Esophagus squamous epithelium (tissue), 5 donors: ENCODE measurements around the gene PRR3. TPM values are rescaled to one million over a fixed set of nuclear protein-coding genes. Genes with fewer than 3 reads are reported as not detected.

ENCODE experiments used
- DNase-seq: peaks from one replicate; lab custom pipeline; 2025; lab: John Stamatoyannopoulos, UW
- H3K27ac ChIP-seq, 4 donors: fragments of 200-600 bp; sonication (generic); one replicate each; pipeline ENCODE4 v1.5.1; 2016 to 2019; ENCODE audit warnings: mild to moderate bottlenecking in 1 of 4
- H3K27me3 ChIP-seq, 4 donors: fragments of 200-600 bp; sonication (generic); 1 replicate in 3 of 4; 2 replicates in 1 of 4; pipeline versions ENCODE4 v1.5.1 to v1.6.0; 2017 to 2021; ENCODE audit warnings: antibody characterized with exemption in 1 of 4
- H3K36me3 ChIP-seq, 3 donors: fragments of 200-600 bp; sonication (generic); one replicate each; pipeline ENCODE4 v1.5.1; 2016 to 2019
- H3K4me1 ChIP-seq, 3 donors: fragments of 200-600 bp; sonication (generic); one replicate each; pipeline ENCODE4 v1.5.1; 2017 to 2019
- H3K4me3 ChIP-seq, 4 donors: fragments of 200-600 bp; sonication (generic); 1 replicate in 3 of 4; 2 replicates in 1 of 4; pipeline ENCODE4 v1.5.1; 2016 to 2019; ENCODE audit warnings: mild to moderate bottlenecking in 2 of 4, moderate library complexity in 1 of 4
- H3K9me3 ChIP-seq, 3 donors: fragments of 200-600 bp; sonication (generic); one replicate each; pipeline ENCODE4 v1.5.1; 2016 to 2019
- CTCF ChIP-seq, 6 experiments: fragments of 450-650 bp in 4 of 6; fragments of 200-600 bp in 2 of 6; sonication (generic) in 2 of 6; IDR thresholded peaks; one replicate each; pipeline ENCODE4 v1.5.1; 2016 to 2019; ENCODE audit warnings: antibody characterized with exemption in 6 of 6, mild to moderate bottlenecking in 4 of 6, moderate library complexity in 4 of 6
- POLR2A ChIP-seq, 4 donors: fragments of 450-650 bp; IDR thresholded peaks; one replicate each; pipeline ENCODE4 v1.6.1; 2017; ENCODE audit warnings: antibody characterized with exemption in 4 of 4, mild to moderate bottlenecking in 4 of 4, moderate library complexity in 3 of 4
- WGBS, 2 donors: methylation state at CpG; one replicate each; pipeline ENCODE4 v1.1.5; 2018; 5-methylcytosine and 5-hydroxymethylcytosine counted together
- intact Hi-C: fragments of 100-400 bp; cut with DNase I; formaldehyde crosslinking; loops from one replicate; pipeline ENCODE4 v1.15.0; 2022
- total RNA-seq, 4 donors: library from RNA; depleted of rRNA; stranded (reverse); fragments of >200 nt; gene quantifications; one replicate each; pipeline ENCODE4 v1.1.0, GENCODE V29; 2016
- donor health status: DM: yes; HTN: yes; CAD: no.

PRR3 gene
- total RNA-seq, 4 donors from 2014 or later = 3.2 to 11.6 (median 5.8) TPM

GRCh38 chr6:30603961-30604360, 46.9 kb downstream of the PRR3 start:
- no peak for DNase-seq
- H3K4me3 ChIP-seq = no peak overlapping the region
- H3K4me1 ChIP-seq = peaks cover 0 to 3% (median 0%) of the 10 kb centered on the region in 3 donors
- H3K27ac ChIP-seq = no peak overlapping the region
- H3K9me3 ChIP-seq = no peaks in the 10 kb centered on the region
- no peaks in the 10 kb centered on the region for H3K27me3 ChIP-seq
- peaks cover 53 to 90% (median 71%) of the 10 kb centered on the region in 3 donors for H3K36me3 ChIP-seq
- TF ChIP-seq POLR2A (IDR thresholded peaks at IDR 0.05) = no peak
- TF ChIP-seq CTCF (IDR thresholded peaks at IDR 0.05) = no peak
- intact Hi-C loops = no loop called here
- WGBS, 2 donors = 93 to 97% methylated on average over 9 to 13 of the region's 13 CpGs

GRCh38 chr6:30610065-30610464, 53.0 kb downstream of the PRR3 start:
- Histone ChIP-seq H3K27ac (no peak overlapping the region), H3K4me3 (no peak overlapping the region), H3K9me3 (no peaks in the 10 kb centered on the region), H3K4me1 (peaks cover 0 to 61% (median 22%) of the 10 kb centered on the region in 3 donors), H3K36me3 (peaks cover 14 to 56% (median 35%) of the 10 kb centered on the region in 3 donors), H3K27me3 (no peaks in the 10 kb centered on the region)
- intact Hi-C loops = no loop called here
- 65 to 67% methylated on average over 4 of the region's 4 CpGs for WGBS, 2 donors
- TF ChIP-seq POLR2A (IDR thresholded peaks at IDR 0.05) (no peak), CTCF (IDR thresholded peaks at IDR 0.05) (no peak)
- DNase-seq = no peak

DNA sequence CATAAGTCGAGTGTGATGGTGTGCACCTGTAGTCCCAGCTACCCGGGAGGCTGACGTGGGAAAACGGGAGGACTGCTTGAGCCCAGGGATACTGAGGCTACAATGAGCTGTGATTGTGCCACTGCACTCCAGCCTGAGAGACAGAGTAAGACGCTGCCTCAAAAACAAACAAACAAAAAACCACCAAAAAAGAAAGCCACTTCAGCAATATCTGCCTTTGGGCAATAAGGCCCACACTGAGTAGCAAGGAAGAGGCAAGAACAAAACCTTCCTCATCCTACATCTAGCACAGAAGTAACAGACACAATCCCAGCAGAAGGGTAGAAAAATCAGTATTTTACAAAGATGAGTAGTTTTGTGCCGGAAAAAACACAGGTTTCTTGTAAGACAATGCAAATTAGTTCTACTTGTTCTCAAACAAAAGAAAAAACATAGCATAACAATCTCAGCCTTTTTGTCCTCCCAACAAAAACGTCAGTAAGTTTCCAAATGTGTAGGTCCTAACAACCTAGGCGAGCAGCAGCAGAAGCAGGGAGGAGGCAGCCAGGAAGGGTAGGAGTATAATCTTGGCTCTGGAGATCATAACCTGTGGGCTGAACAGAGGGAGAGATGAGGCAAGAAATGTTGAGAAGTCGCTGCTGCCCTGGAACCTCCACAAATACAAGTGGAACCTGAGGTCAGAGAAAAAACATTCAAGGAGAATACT, 54.2 kb downstream of the PRR3 start:
- H3K27ac ChIP-seq = no peak overlapping the region
- 66 to 77% methylated on average over 9 of the region's 9 CpGs for WGBS, 2 donors
- TF ChIP-seq CTCF (IDR thresholded peaks at IDR 0.05) (no peak), POLR2A (IDR thresholded peaks at IDR 0.05) (no peak)
- H3K4me3 ChIP-seq = no peak overlapping the region
- DNase-seq = no peak
- H3K4me1 ChIP-seq = peaks cover 0 to 61% (median 22%) of the 10 kb centered on the region in 3 donors
- H3K27me3 ChIP-seq = no peaks in the 10 kb centered on the region
- intact Hi-C loops = no loop called here
- no peaks in the 10 kb centered on the region for H3K9me3 ChIP-seq
- H3K36me3 ChIP-seq = peaks cover 3 to 48% (median 25%) of the 10 kb centered on the region in 3 donors

GRCh38 chr6:30611856-30612194, 54.7 kb downstream of the PRR3 start:
- no peak for TF ChIP-seq POLR2A (IDR thresholded peaks at IDR 0.05)
- no peak for TF ChIP-seq CTCF (IDR thresholded peaks at IDR 0.05)
- H3K4me1 ChIP-seq = peaks cover 0 to 61% (median 22%) of the 10 kb centered on the region in 3 donors
- intact Hi-C loops = no loop called here
- no peaks in the 10 kb centered on the region for H3K9me3 ChIP-seq
- H3K27ac ChIP-seq = peak overlapping the region in 1 of 4 donors; percentile 95
- 69 to 70% methylated on average over 2 of the region's 2 CpGs for WGBS, 2 donors
- no peak for DNase-seq
- H3K36me3 ChIP-seq = peaks cover 0 to 48% (median 20%) of the 10 kb centered on the region in 3 donors
- H3K4me3 ChIP-seq = no peak overlapping the region
- H3K27me3 ChIP-seq = no peaks in the 10 kb centered on the region

DNA sequence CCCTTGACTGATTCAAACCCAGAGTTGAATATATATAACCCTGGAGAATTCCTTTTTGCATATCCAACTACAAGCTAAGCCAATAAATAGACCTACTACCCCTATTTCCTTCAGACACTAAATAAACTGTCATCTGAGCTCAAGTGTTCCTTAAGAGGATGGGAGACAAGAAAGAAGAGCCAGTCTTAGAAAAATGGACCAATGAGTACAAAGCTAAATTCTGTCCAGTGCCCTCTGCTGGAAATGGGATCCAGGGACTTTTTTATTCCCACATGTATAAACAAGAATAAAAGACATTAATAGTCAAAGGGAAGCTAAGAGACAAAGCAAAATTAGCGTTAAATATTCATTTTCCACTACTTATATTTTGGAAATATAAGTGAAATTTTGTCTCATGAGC, 55.1 kb downstream of the PRR3 start:
- H3K36me3 ChIP-seq = peaks cover 0 to 45% (median 17%) of the 10 kb centered on the region in 3 donors
- intact Hi-C loops = no loop called here
- DNase-seq = no peak
- WGBS, 2 donors = 20 to 31% methylated on average over 1 of the region's 1 CpG
- H3K4me1 ChIP-seq = peaks cover 0 to 61% (median 22%) of the 10 kb centered on the region in 3 donors
- no peaks in the 10 kb centered on the region for H3K9me3 ChIP-seq
- H3K27ac ChIP-seq = peak overlapping the region in 2 of 4 donors; percentile 95 to 97
- no peak overlapping the region for H3K4me3 ChIP-seq
- H3K27me3 ChIP-seq = no peaks in the 10 kb centered on the region
- TF ChIP-seq CTCF (IDR thresholded peaks at IDR 0.05) (peak in 3 of 6 experiments; percentile 8 to 33 (median 19)), POLR2A (IDR thresholded peaks at IDR 0.05) (no peak)
